Raji (cell line): ENCODE measurements around the gene RFK.

ENCODE experiments used
- POLR2A ChIP-seq: IDR thresholded peaks from 2 replicates; pipeline ENCODE4 v1.6.1; 2011; ENCODE audit warnings: low read depth, low read length, control low read depth; ENCODE audit not compliant: insufficient read depth

RFK gene

DNA sequence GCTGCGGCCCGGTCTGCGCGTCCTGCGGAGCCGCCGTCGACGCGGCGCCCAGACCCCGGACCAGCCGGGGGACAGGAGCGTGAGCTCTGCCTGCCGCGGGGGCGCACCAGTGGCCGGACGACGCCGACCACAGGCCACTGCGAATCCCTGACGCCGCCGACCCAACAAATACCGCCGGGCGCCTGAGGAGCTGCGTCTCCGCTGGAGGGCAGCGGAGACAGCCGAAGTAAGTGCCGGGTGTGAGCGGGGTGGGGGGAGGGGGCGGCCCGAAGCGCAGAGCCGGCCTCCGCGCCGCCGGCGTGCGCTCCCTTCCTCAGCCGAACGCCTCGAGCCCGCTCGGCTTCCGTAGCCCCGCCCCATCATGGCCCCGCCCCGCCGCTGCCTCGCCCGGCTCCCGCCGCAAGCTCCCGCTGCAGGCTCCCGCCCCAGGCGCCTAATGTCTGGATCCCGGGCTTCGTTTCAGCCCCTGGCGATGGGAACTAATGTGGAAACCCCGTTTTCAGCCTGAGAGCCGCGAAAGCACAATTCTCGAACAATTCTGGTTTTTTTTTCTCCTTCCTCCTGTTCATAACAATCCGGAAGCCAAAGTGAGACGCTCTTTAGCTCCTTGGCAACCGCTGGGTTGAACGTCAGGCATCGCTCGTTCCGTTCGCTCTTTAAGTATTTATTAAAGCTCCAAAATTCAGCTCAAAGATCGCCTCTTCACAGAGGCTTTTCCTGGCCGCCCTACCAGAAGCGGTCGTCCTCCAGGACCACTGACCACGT lies at the start of gene RFK:
TSS of gene RFK (minus strand) at position 232 of the 765 bp plus-strand sequence. CDS start 255 bp downstream, outside the sequence.
- peak; percentile 73 for TF ChIP-seq POLR2A

DNA sequence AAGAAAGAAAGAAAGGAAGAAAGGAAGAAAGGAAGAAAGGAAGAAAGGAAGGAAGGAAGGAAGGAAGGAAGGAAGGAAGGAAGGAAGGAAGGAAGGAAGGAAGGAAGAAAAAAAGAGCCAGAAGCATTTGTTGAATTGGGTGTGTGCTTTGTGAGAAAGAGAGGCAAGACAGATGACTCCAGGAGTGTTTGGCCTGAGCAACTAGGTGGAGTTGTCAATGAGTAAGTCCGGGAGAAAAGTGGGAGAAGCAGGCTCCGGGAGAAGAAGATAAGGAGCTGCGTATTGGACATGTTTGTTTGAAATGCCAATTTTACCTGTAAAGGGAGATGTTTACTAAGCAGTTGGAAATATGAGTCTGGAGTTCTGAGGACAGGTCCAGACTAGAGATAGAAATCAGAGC lies 49.7 kb upstream of the RFK start:
- no peak for TF ChIP-seq POLR2A

DNA sequence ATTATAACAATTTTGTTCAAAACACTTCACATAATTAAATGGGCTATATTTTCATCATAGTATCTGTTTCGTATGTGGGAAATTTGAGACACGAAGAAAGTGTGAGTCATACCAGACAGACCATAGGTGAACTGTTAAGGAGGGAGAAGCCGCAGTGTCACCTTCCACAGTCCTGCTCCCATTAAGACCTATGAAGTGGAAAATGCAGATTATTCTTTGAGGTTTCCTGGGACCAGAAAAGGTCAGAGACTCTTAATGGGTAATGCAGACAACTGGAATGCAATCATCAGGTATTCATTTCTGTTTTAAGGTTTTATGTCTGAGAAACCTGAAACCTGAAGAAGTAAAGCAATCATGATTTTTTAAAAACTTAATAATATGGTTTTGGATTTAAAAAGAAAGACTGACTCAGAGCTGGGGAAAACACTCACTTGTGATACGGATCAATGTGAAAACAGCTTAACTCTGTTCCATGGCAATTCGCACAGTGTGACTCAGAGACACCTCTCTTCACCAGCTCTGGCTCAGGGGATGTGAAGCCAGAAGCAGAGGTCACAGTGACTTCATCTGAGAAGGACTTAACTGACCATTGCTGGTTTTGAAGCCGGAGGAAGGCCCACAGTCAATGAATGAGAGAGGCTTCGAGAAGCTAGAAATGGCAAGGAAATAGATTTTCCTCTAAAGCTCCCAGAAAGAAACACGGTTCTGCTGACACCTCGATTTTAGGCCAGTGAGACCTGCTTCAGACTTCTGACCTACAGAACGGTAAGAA lies 47.5 kb upstream of the RFK start:
- TF ChIP-seq POLR2A: no peak

DNA sequence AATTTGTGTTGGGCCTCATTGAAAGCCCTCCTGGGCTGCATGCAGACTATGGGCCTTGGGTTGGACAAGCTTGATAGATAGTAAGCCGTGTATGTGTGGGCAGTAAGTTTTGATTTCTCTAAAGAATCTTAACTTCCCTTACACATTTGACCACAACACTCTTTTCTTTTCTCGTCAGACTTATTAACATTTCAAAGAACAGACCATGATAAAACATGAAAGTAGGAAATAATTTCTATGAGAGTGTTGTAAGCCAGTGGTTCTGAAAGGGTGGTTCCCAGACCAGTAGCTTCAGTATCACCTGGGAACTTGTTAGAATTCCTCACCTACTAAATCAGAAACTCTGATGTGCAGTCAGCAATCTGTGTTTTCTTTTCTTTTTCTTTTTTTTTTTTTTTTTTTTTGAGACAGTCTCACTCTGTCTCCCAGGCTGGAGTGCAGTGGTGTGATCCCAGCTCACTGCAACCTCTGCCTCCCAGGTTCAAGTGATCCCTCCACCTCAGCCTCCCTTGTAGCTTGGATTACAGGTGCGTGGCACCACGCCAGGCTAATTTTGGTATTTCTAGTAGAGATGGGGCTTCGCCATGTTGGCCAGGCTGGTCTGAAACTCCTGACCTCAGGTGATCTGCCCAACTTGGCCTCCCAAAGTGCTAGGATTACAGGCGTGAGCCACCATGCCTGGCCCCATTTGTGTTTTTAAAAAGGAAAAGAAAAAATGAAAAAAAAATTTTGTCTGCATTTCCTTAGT lies 44.8 kb upstream of the RFK start:
- no peak for TF ChIP-seq POLR2A

DNA sequence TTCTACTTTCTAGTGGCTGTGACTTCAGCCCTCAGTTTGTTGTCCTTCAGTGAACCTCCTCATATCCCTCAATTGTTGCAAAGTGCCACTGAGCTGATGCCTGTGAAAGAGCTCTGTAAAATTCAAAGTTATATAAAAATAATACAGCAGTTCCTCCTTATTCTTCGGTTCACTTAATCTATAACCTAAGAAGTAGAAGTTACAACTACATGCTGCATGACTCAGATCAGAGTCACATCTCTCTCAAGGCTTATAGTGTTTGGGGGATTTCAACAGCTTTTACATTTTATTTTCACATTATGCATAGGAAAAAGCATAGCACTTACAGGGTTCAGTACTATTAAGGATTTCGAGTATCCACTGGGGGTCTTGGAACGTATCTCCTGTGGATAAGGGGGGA lies 39.6 kb upstream of the RFK start:
- TF ChIP-seq POLR2A: no peak

DNA sequence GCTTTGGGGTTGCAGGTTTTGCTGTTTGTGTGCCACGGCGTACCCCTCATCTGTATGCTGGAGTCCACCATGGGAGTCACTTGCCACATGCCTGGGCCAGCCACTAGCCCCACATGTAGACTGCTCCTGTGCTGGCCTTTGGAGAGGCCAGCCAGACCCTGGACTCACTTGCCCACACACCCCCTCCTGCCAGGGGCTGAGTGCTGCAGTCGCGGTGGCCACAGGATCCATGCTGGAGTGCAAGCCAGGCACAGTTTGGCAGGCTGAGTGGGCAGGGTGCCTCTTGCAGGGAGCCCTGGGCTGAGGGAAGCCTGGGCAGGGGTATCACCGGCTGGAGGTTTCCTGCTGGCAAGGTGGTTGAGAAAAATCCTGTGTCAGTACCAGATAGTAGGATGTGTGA lies 39.2 kb upstream of the RFK start:
- TF ChIP-seq POLR2A: no peak

DNA sequence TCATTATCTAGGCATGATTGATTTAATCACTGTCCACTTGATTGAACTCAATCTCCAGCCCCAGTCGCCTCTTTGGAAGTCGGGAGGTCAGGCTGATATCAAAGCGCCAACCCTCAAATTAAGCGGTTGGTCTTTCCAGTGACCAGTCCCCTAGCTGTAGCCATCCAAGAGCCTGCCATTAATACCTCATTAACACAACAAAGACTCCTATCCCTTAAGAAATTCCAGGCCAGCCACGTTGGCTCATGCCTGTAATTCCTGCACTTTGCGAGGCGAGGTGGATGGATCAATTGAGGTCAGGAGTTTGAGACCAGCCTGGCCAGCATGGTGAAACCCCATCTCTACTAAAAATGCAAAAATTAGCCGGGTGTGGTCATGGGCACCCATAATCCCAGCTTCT lies 37.4 kb upstream of the RFK start:
- TF ChIP-seq POLR2A: no peak

DNA sequence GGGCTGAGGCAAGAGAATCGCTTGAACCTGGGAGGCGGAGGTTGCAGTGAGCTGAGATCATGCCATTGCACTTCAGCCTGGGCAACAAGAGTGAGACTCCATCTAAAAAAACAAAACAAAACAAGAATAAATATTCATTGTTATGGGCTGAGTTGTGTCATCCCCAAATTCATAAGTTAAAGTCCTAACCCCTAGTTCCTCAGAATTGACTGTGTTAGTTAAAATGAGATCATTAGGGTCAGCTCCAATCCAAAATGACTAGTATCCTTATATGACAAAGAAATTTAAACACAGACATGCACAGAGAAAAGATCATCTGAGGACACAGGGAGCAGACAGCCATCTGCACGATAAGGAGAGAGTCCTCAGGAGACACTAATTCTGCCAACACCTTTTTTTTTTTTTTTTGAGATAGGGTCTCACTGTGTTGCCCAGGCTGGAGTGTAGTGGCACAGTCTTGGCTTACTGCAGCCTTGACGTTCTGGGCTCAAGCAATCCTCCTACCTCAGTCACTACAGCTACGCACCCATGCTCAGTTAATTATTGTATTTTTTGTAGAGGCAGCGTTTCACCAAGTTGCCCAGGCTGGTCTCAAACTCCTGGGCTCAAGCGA lies 32.7 kb upstream of the RFK start:
- TF ChIP-seq POLR2A: no peak

DNA sequence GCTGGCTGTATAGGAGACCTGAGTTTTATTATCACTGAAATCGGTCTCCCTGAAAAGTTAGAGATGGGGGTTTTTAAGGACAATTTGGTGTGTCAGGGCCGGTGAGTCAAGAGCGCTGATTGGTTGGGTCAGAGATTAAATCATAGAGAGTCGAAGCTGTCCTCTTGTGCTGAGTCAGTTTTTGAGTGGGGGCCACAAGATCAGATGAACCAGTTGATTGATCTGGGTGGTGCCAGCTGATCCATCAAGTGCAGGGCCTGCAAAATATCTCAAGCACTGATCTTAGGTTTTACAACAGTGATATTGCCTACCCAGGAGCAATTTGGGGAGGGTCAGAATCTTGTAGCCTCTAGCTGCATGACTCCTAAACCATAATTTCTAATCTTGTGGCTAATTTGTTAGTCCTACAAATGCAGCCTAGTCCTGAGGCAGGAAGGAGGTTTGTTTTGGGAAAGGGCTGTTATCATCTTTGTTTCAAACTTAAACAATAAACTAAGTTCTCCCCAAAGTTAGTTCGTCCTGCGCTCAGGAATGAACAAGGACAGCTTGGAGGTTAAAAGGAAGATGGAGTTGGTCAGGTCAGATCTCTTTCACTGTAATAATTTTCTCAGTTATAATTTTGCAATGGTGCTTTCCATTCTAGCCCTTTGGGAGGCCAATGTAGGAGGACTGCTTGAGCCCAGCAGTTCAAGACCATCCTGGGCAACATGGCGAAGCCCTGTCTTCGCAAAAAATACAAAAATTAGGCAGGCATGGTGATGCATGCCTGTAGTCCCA lies 31.6 kb upstream of the RFK start:
- TF ChIP-seq POLR2A: no peak

DNA sequence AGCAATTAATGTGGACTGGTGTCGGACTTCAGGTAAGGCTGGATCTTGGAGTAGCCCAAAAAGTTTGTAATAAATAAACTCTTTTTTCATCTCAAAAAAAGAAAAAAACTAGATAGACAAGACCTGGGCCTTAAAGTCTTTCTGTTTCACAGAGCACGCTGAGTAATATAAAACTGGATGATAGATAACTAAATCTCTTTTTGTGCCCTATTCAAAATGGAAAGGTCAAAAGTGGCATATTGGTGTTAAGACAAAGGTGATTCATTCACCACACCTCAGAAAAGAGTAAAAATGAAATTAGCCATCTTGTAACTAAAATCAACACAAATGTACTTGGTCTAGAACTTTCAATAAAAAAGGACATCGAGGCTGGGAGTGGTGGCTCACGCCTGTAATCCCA lies 30.3 kb upstream of the RFK start:
- no peak for TF ChIP-seq POLR2A

DNA sequence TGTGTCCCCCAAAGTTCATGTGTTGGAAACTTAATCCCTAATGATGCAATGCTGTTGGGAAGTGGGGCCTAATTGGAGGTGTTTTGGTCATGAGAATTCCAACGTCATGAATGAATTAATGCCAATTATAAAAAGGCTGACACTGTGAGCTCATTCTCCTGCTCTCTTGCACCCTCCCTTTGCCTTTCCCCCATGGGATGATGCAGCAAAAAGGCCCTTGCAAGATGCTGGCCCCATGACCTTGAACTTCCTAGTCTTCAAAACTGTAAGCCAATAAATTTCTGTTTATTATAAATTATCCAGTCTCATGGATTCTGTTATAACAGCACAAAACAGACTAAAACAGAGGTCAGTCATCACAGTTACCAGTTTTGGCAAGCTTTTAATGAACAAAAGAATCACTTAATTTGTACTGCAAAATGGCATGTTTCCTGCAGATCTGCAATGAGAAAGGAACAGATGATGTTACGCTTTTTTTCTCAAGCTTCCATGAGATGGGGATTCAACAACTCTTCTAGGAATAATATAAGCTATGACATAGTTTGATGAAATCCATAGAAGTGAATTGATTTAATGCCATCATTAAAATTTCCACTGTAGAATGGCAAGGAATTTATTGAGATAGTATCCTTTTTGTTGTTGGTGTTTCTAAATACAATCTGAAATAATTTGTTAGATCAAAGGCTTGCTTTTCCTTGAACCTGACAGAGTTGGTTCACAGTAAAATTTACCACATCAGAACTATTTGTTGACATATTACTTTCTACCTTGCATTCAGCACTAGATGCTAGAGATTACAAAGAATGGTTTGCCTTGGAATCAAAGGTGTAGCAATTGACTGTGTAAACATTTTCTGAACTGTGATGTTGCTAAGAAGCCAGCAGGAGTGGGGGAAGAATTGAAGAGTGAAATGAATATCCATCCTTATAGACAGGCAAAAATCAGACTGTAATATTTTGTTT lies 29.3 kb upstream of the RFK start:
- TF ChIP-seq POLR2A: no peak

DNA sequence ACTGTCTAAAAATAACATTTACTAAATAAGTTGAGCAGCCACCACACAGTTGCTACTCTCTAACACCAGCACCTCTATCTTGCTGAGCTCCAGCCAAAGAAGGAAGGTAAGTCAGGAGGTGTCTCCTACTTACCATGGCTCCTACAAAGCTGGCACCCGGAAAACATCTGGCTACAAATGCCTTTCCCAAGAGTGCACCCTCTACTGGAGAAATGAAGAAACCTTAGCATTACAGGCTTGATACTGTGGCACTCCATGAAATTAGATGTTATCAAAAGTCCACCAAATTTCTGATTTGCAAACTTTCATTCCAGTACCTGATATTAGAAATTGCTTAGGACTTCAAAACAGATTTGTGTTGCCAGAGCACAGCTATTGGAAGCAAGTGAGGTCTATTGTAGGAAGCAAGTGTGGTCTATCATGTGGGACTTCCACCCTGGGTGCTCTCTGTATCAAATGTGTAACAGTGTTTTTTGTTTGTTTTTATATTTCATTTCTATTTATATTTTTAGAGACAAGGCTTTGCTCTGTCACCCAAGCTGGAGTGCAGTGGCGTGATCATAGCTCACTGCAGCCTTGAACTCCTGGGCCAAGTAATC lies 25.7 kb upstream of the RFK start:
- no peak for TF ChIP-seq POLR2A

DNA sequence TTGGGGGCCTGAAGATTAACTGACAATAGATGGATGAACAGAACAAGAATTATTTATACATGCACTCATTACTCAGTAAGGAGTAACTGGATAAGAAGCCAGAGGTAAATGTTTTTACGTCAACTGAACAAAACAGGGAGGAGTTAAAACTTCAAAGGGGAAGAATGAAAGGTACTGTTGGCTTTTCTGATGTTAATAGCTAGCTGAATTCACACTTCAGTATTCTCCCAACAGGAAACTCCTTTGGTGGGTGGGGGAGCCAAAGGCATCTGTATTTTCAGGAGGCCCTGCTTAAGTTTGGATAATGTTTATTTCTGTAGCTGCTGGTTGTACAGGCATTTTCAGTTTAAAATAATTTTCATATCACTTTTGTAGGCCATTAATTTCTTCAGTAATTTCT lies 23.2 kb upstream of the RFK start:
- TF ChIP-seq POLR2A: no peak
